Right lobe of liver (tissue), 6 donors: ENCODE measurements around the gene ELMOD2. TPM values are rescaled to one million over a fixed set of nuclear protein-coding genes. Genes with fewer than 3 reads are reported as not detected.

ENCODE experiments used
- ATAC-seq, 4 donors: fragments of 200-7000 bp; cut with Tn5 transposase; one replicate each; pipeline ENCODE4 v1.9.1; 2020; ENCODE audit warnings: mild to moderate bottlenecking in 4 of 4, moderate library complexity in 4 of 4
- DNase-seq, 3 donors: peaks; one replicate each; pipeline ENCODE4 v3.0.0-alpha.2; 2020
- H3K27ac ChIP-seq, 3 donors: fragments of 200-600 bp; one replicate each; pipeline ENCODE4 v1.8.0; 2022
- H3K27me3 ChIP-seq, 2 donors: fragments of 200-600 bp; one replicate each; pipeline ENCODE4 v1.8.0; 2022
- H3K36me3 ChIP-seq, 4 donors: fragments of 200-600 bp; sonication (generic) in 1 of 4; one replicate each; pipeline versions ENCODE4 v1.5.1 to v1.8.0; 2017 to 2022; ENCODE audit warnings: control low read depth in 1 of 4
- H3K4me1 ChIP-seq, 4 donors: fragments of 200-600 bp; sonication (generic) in 1 of 4; one replicate each; pipeline versions ENCODE4 v1.5.1 to v1.8.0; 2017 to 2022; ENCODE audit warnings: control low read depth in 1 of 4
- H3K4me3 ChIP-seq, 3 donors: fragments of 200-600 bp; one replicate each; pipeline ENCODE4 v1.8.0; 2022
- H3K9me3 ChIP-seq, 4 donors: fragments of 200-600 bp; sonication (generic) in 1 of 4; one replicate each; pipeline versions ENCODE4 v1.5.1 to v1.8.0; 2017 to 2022; ENCODE audit warnings: control low read depth in 1 of 4
- POLR2A ChIP-seq: fragments of 450-650 bp; IDR thresholded peaks from one replicate; pipeline ENCODE4 v1.6.1; 2017; ENCODE audit warnings: antibody characterized with exemption, mild to moderate bottlenecking
- WGBS: methylation state at CpG from one replicate; pipeline ENCODE4 v1.1.6; 2018; ENCODE audit warnings: low coverage, low lambda C conversion rate; ENCODE audit not compliant: insufficient coverage; ENCODE audit errors: missing lambda C conversion rate; 5-methylcytosine and 5-hydroxymethylcytosine counted together
- intact Hi-C, 2 donors: fragments of 100-400 bp; cut with DNase I; formaldehyde crosslinking; loops; one replicate each; pipeline versions ENCODE4 v1.11.2 to v1.14.1; 2022
- small RNA-seq, 2 experiments: library from RNA; depleted of rRNA; stranded (forward); fragments of <200 nt; gene quantifications; one replicate each; pipeline ENCODE3, GENCODE V24; 2016
- total RNA-seq, 6 experiments: library from RNA; depleted of rRNA in 2 of 6; stranded (reverse); fragments of >200 nt in 2 of 6; fragmentation: NEBNext Ultra II Directional in 3 of 6; extraction: Animal tissue kit (Norgen Biotek cat#: 25700) in 3 of 6; gene quantifications; one replicate each; pipeline versions ENCODE4 v1.1.0 to v1.2.4, GENCODE V29; 2016 to 2023
- TF ChIP-seq, protein P1 (sequence below), 4 donors: fragments of 200-600 bp in 3 of 4; fragments of 450-650 bp in 1 of 4; IDR thresholded peaks; one replicate each; pipeline versions ENCODE4 v1.5.1 to v1.8.0; 2016 to 2022; ENCODE audit warnings: antibody characterized with exemption in 4 of 4, mild to moderate bottlenecking in 2 of 4
- donor health status: DM: no; HTN: yes; CAD: no.
- donor health status: DM: no; HTN: no; CAD: no.
- donor health status: DM: no; HTN: no; CAD: no.
- donor health status: DM: no; HTN: yes; CAD: no.
- donor health status: DM: no; HTN: yes; CAD: no.

Gene ELMOD2
- total RNA-seq, 6 experiments from 2014 or later: 13.2 to 18.6 (median 16.3) TPM

DNA sequence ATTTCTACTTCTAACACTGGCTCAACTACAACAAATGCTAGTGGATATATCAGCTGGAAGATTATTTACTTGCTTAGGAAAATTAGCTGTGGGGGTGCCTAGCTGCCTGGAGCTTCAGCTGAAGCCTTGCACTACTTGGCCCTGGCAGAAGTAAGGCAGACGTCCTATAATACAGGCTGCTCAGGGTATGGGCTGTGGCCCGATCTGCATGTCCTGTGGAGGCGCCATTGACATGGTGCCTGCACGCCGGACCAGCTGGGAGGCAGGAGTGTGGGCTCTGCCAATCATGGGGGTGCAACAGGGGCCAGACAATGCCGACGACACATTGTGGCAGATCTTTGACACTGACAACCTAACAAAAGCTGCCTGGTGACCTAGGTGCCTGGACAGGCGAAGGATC is 76.4 kb downstream of the ELMOD2 start:
- WGBS: 70% methylated on average over 4 of the region's 8 CpGs
- intact Hi-C loops: no loop called here
- Histone ChIP-seq H3K27me3 (no peaks in the 10 kb centered on the region), H3K4me3 (no peak overlapping the region), H3K9me3 (no peaks in the 10 kb centered on the region), H3K36me3 (no peaks in the 10 kb centered on the region), H3K4me1 (no peaks in the 10 kb centered on the region), H3K27ac (no peak overlapping the region)
- no peak for ATAC-seq
- TF ChIP-seq, protein P1, sequence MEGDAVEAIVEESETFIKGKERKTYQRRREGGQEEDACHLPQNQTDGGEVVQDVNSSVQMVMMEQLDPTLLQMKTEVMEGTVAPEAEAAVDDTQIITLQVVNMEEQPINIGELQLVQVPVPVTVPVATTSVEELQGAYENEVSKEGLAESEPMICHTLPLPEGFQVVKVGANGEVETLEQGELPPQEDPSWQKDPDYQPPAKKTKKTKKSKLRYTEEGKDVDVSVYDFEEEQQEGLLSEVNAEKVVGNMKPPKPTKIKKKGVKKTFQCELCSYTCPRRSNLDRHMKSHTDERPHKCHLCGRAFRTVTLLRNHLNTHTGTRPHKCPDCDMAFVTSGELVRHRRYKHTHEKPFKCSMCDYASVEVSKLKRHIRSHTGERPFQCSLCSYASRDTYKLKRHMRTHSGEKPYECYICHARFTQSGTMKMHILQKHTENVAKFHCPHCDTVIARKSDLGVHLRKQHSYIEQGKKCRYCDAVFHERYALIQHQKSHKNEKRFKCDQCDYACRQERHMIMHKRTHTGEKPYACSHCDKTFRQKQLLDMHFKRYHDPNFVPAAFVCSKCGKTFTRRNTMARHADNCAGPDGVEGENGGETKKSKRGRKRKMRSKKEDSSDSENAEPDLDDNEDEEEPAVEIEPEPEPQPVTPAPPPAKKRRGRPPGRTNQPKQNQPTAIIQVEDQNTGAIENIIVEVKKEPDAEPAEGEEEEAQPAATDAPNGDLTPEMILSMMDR (IDR thresholded peaks at IDR 0.05): no peak
- no peak for TF ChIP-seq POLR2A
- no peak for DNase-seq

DNA sequence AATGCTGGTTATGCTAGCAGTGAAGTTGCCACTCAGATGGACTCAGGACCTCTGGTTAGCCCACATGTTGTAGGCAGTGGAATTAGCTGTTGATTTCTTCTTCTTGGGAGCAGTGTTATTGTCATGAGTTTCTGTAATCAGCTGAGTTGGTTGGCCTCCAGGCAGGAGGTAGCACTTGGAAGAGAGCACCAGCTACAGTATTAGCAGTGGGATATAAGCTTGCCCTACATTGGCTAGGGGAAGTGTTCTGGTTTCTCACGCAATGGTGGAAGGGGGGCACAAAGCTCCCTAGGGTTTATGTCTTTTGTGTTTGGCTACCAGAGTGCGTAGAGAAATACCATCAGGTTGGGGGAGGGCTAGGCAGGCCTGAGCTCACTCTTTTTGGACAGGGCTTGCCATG is 78.7 kb downstream of the ELMOD2 start:
- intact Hi-C loops: no loop called here
- no peaks in the 10 kb centered on the region for H3K9me3 ChIP-seq
- no peak overlapping the region for H3K27ac ChIP-seq
- H3K36me3 ChIP-seq: no peaks in the 10 kb centered on the region
- no peak overlapping the region for H3K4me3 ChIP-seq
- H3K27me3 ChIP-seq: no peaks in the 10 kb centered on the region
- 88% methylated on average over 1 of the region's 2 CpGs for WGBS
- TF ChIP-seq POLR2A: no peak
- TF ChIP-seq, protein P1 (IDR thresholded peaks at IDR 0.05): no peak
- DNase-seq (no peak), ATAC-seq (no peak)
- no peaks in the 10 kb centered on the region for H3K4me1 ChIP-seq

DNA sequence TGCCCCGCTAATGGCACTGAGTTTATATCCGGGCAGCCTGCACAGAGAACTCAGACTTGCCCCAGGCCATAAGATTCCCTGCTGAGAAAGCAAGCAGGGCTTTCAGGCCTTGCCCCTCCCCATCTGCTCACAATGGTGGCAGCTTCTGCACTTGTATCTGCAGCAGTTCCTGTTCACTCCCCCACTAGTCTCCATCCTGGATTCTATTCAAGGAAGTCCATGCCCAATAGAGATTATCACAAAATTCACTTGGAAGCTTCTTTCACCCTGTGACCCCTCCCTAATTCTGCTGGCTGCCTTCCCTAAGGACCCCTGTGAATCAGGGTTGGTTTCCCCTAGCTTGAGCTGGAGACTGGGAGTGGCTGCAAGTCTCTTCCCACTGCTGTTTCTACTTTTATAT is 79.3 kb downstream of the ELMOD2 start:
- no peaks in the 10 kb centered on the region for H3K27me3 ChIP-seq
- no peak overlapping the region for H3K4me3 ChIP-seq
- no peaks in the 10 kb centered on the region for H3K4me1 ChIP-seq
- 47% methylated on average over 2 of the region's 2 CpGs for WGBS
- no peaks in the 10 kb centered on the region for H3K9me3 ChIP-seq
- H3K27ac ChIP-seq: no peak overlapping the region
- DNase-seq (no peak), ATAC-seq (no peak)
- intact Hi-C loops: no loop called here
- no peak for TF ChIP-seq POLR2A
- TF ChIP-seq, protein P1 (IDR thresholded peaks at IDR 0.05): no peak
- no peaks in the 10 kb centered on the region for H3K36me3 ChIP-seq

Small RNA genes lying within 50 kb of the gene (small RNA-seq; reads per million reads assigned to genes)
- gene AC108019.1 (0 reads per million in 2 experiments), gene RN7SL152P (0 reads per million in 2 experiments)

Other genes starting within 250 kb of the ELMOD2 start
- gene SCOC, start 150.5 kb upstream of the ELMOD2 start, total RNA-seq: 10 to 100 TPM; 23.1 to 39.3 (median 29.3) TPM
- 1 to 10 TPM in 4 of 6 experiments, under 1 TPM in 2; 0.55 to 8.9 (median 3.6) TPM for gene CLGN, start 96.5 kb upstream of the ELMOD2 start, total RNA-seq
- not detected for gene MGAT4D, start 25.9 kb upstream of the ELMOD2 start, total RNA-seq
- gene UCP1, start 44.8 kb downstream of the ELMOD2 start, total RNA-seq: not detected
- 10 to 100 TPM in 3 of 6 experiments, 1 to 10 TPM in 3; 6.6 to 17.9 (median 9.4) TPM for gene TBC1D9, start 232.2 kb downstream of the ELMOD2 start, total RNA-seq